ENCODE data around the gene PIK3CA.
"Not testable (repeated sequence)": the region's sequence is repeated elsewhere in the genome, so short reads cannot be mapped to it uniquely, and the experiment has no call there.

The PIK3CA gene

DNA sequence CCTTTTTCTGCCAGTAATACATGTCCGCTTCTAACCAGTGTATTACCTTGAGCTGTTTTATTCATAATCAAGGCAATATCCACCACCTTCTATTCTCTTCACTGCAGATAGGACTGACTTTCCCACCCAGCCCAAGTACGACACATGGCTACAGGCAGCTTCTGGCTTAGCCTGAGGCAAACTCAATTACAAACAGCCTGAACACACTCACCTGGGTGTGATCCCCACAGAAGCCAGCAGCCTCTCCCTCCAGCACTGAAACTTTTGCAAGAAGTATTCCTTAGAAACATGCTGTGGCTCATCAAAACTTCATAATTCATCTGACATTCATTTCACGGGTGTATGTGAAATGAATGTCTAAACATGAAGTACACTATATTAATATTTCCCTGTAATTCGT is 116.3 kb downstream of the PIK3CA start:
- no peak for DNase-seq (ENCODE audit: low spot score)

DNA sequence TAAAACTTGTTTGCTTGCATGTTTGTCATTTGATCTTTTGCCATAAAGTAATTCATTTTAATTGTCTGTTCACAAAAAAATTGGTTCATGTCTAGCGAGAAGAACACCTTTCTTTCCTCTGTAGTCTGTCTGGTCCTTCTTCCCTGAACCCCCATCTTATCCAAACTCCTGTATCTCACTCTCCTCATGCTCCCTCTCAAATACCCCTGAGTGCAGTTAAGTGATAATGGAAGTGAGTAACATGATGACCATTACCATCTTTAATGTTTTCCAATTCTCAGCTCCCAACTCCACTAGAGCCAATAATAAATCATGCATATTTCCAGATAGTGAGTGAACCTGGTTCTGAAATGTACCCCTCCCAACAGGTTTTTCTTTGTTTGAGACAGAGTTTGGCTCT is 116.9 kb downstream of the PIK3CA start:
- no peak for DNase-seq (ENCODE audit: low spot score)

DNA sequence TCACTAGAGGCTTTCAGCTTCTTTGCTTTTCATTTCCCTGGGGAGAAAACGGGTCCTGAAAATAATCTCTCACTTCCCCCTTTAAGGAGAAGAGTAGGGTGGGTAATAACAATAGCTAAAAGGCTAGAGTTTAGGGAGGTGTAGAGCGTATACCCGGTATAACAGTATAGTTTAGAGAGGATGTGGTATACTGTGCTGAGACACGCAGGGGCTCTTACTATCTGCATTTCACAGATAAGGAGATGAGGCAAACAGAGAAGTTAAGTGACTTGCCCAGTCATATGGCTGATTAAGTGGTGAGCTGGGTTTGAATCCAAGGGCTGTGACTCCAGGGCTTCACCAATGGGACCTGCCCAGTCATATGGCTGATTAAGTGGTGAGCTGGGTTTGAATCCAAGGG is 117.7 kb downstream of the PIK3CA start:
- no peak for DNase-seq (ENCODE audit: low spot score)

DNA sequence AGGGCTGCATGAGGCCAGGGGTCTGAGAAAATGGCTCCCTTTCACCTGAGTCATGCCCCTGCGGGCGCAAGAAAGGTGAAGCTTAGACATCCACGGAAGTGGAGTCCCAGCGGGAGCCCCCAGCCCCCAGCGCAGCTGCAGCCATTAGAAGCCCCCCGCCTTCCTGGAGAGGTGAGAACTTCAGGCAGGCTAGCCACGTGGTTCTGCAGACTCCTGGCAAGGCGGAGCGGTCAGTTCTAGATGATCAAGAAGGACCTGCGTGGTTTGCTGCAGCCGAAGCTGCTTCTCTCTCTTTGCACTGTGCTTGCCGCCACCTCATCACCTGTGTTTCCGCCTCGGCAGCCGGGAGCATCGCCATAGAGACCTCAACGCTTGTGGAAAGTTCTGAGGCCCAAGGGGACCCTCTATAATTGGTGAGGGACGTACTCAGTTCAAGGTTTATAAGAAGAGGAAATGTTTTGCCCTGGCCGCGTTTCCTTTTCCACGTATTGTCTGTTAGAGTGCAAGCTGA is 118.6 kb downstream of the PIK3CA start:
- no peak for DNase-seq (ENCODE audit: low spot score)

DNA sequence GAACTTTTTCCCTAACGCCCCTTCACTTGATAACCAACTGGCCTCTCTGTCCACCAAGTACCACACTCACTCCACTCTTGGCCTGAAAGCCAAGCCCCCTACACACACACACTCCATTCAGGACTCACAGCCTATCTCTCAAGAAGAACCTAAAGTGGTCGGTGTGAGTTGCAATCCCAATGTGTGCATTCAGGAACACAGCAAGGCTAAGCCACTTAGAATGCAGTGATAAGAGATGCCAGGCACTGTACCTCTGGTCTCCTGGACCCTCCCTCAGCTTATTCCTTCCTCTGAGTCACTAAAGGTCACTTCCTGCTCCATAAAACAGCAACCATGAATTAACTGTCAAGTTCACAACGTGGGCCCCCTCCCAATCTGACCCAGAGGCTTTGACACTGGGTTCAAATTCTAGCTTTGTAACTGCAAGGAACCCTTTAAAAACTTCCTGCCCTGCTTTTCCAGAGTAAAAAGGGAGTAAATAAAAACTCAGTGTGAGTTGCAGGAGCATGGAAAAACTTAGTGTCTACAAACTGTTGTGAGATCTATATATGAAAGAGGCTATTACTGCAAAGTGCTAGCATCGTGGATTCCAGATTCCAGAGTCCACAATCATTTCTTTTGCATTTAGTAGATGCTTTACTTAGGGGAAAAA is 120.4 kb downstream of the PIK3CA start:
- no peak for DNase-seq (ENCODE audit: low spot score)

DNA sequence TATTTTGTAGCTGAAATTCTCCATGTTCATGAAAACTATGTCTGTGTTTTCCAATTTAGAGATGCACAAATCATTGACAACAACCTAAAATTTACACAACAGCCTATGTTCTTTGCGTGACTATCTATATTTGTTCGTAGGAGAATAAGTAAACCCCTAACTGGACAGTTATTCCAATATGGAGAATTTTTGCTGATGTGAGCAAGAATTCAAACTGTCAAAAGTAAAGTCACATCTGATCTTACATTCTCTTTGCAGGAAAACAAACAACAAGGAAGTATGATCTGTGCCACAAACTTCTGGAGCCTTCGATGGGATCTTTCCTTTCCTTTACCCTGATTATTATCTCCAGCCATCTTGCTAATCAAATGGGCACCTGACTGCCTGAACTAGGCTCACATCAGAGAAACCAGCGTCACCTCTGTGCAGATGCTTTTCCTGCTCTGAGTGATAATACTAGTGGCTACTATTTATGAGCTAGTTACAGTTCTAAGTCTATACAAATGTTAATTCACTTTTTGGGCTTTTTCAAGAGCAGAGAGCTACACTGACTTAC is 121.1 kb downstream of the PIK3CA start:
- DNase-seq (ENCODE audit: low spot score): no peak

DNA sequence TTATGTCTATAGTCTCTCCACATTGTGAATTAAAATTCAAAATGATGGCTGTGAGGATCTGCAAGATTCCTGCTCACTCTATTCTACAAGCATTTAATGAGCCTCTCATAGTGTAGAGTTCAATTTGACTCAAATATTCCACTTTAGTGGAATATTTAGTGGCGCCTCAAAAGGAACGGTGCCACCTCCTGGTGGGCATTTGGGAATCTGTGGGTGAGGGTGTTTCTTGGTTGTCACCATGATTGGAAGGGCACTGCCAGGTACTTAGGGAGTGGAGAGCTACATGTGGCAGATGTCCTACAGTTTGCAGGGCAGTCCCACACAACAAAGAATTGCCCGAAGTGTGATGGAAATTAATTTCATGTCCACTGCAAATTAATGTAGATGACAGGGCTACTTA is 124.2 kb downstream of the PIK3CA start:
- no peak for DNase-seq (ENCODE audit: low spot score)

DNA sequence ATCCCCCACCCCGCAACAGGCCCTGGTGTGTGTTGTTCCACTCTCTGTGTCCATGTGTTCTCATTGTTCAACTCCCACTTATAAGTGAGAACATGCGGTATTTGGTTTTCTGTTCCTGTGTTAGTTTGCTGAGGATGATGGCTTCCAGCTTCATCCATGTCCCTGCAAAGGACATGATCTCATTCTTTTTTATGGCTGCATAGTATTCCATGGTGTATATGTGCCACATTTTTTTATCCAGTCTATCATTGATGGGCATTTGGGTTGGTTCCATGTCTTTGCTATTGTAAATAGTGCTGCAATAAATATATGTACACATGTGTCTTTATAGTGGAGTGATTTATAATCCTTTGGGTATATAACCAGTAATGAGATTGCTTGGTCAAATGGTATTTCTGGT is 126.3 kb downstream of the PIK3CA start:
- DNase-seq (ENCODE audit: low spot score): not testable (repeated sequence)

DNA sequence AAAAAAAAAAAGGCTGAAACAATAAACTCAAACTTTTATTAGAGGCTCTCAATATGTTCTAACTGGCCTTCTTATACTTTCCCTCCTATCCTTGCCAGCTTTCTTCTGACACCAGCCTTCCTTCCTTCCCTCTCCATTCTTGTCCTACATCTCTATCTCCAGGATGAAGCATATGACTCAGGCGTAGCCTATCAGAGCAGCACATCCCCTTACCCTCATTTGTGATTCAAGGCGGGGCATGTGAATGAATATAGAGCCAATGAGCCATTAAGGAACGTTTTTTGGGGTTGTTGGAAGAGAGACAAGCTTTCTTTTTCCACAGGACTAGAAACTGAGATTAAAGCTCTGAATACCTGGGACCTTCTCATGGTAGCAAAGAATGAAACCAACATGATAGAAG is 127.8 kb downstream of the PIK3CA start:
- no peak for DNase-seq (ENCODE audit: low spot score)

DNA sequence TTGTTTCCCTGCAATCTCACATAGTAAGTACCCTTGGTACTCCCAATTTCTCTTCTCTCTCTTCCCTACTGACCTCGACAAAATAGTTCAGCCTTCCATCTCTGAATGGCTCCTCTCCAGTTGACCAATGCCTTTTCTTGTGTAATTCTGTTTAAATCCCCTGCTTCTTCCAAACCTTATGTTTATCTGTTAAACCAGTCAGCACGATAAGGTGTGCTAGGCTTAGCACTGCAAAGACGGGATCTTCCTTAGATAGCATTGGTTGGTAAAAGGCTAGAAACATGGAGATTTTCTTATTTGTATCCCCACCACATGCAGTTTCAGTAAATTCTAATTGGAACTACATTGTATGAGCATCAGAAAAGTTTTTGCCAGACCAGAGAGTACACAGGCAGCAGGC is 128.6 kb downstream of the PIK3CA start:
- DNase-seq (ENCODE audit: low spot score): no peak

DNA sequence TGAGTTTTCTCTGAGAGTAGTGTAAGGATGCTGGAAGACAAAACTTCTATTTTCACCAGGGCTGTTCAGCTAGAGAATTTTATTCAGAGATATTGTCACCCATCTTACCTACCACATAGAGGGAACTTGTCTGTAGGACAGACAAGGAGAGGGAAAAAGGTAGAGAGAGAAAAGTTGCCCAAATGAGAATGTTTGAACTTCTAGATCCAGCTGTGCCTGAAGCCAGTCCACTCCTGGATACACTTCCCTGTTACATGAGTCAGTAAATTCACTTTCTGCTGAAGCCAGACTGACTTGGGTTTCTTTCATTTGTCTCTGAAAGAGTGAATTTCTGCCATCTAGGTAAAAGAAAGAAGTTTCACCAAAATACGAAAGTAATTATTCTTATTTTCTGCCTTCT is 130.0 kb downstream of the PIK3CA start:
- no peak for DNase-seq (ENCODE audit: low spot score)

DNA sequence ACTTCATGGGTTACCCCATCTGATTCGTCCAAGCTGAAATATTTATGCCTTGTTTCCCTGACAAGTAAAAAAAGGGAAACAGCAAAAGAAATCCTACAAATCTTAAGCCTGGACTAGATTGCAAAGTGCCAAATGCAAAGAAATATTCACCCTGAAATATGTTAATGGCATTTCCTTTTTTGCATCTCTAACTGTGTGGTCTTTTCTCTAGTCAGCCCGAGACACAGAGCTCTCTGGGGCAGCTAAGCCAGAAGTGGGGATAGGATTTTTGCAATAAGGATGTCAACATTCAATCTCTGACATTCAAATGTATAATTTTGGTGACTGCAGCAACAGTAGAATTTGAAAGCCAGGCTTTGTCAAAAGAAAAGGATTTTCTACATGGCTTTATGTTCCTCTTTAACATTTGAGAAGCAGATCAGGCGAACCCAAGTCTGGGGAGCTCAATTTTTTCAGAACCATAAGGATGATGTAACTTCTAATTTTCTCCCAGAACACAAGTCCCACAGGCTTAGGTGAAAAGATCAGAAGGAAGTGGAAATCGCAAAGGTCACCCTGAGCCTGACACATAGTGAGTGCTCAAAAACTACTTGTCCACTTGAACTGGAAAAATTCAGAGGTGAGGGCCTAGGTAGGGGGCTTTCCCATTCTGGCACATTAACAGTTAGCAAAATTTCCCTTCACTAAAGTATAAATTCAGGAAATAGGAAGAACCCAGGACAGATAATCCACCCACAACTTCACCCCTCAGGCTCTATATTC is 131.0 kb downstream of the PIK3CA start:
- DNase-seq (ENCODE audit: low spot score): no peak

DNA sequence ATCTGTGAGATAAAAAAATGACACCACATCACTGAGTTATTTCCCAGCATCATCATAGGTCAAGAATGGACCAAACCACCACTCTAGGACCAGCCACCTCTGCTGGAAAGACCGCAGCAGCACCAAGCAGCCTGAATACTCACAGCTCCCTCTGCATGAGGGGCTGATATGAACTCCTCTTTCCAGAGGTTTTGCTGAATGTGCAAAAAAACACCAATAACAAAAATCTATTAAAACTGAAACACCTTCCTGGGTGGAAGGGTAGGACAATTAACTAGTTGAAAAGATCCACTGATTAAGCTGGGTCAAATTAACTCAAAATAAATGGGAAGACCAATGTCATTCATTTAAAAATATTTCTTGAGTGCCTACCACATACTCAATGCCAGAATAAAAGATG is 131.7 kb downstream of the PIK3CA start:
- no peak for DNase-seq (ENCODE audit: low spot score)

DNA sequence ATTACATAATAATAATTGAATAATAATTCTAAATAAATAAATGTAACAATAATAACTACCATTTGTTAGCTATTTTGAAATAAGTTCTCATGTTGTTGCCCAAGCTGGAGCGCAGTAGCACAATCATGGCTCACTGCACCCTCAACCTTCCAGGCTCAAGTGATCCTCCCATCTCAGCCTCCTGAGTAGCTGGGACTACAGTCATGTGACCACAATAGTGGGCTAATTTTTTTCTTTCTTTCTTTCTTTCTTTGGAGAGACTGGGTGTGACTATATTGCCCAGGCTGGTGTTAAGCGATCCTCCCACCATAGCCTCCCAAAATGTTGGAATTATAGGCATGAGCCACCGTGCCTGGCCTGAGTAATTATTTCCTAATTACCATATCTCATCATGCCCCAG is 133.7 kb downstream of the PIK3CA start:
- DNase-seq (ENCODE audit: low spot score): no peak

DNA sequence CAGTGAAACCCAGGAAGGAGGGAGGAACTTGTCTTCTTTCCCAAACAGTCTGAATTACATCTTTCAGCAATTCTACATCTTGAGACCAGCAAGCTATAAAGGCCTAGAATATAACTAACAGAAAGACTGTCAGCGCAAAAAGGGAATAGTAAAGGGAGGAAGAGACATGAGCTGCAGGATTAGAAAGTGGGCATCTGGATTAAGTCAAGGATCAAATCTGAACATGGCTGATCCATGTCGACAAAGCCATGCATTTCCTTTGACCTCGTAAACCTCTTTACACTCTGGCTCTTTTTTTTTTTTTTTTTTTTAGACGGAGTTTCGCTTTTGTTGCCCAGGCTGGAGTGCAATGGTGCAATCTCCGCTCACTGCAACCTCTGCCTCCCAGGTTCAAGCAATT is 138.2 kb downstream of the PIK3CA start:
- DNase-seq (ENCODE audit: low spot score): no peak

DNA sequence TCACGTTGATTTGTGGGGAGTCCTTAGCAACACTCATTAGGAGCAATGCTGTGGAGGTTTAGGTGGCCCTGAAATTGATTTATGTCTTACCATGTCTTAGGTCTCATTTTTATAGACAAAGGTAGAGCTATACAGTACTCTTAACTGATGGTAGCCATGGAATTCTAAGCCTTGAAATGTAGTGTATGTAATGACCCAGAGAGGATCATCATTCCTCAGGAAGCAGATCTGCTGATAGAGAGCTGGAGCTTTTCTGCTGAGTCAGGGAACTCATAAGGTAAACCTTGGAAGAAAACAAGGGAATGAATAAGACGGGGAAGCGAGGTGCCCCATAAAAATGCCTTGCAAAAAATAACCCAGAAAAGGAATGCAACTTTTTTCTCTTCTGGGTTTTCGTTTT is 140.7 kb downstream of the PIK3CA start:
- DNase-seq (ENCODE audit: low spot score): no peak

DNA sequence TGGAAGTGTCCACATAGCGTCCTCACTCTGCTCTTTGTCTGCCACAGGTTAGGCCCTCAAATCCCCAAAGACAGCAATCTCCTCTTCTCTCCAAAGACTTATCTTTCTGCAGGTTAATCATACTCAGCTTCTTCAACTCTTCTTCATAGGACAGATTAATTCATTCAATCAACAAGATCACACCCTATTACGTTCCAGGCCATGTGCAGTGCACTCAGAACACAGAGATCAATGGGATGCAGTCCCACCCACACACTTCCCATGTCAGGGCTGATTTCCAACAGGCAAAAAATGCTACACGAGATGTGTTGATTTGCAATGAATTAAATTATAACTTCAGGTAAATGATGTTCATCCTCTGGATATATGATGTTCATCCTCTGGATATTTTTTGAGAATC is 141.1 kb downstream of the PIK3CA start:
- no peak for DNase-seq (ENCODE audit: low spot score)
